ENCODE measurements around the gene DEAF1.

GRCh38 chr11:706957-707816 is 12.2 kb upstream of the DEAF1 start:
- TF ChIP-seq CTCF (IDR thresholded peaks at IDR 0.05 in 4 of 5, conservative IDR thresholded peaks at IDR 0.05 in 1 of 5) = no peak
- no peak for TF ChIP-seq POLR2A (IDR thresholded peaks at IDR 0.05)

Data from gastrocnemius medialis (tissue), 4 donors.